Activated CD4-positive, alpha-beta T cell treated with anti-CD3 and anti-CD28 coated beads, Interleukin-2, amount 50 U/mL, for 24 hours (primary cell): ENCODE measurements around the gene GPR34.
"Not testable (repeated sequence)": the region's sequence is repeated elsewhere in the genome, so short reads cannot be mapped to it uniquely, and the experiment has no call there.

Experiments used
- DNase-seq, 2 donors: peaks; one replicate each; pipeline ENCODE4 v3.0.0-alpha.2; 2020; ENCODE audit warnings: low read depth in 1 of 2, low spot score in 1 of 2

Gene GPR34

GRCh38 chrX:41692162-41692749 lies 3.5 kb downstream of the GPR34 start:
- no peak for DNase-seq

- DNase-seq: no peak
These were observed 4.3 kb downstream of the GPR34 start for GRCh38 chrX:41693024-41693423.

- no peak for DNase-seq
These were observed 6.7 kb downstream of the GPR34 start for GRCh38 chrX:41695426-41695825.

GRCh38 chrX:41703574-41704029 lies 14.8 kb downstream of the GPR34 start:
- no peak for DNase-seq

GRCh38 chrX:41705042-41705441 lies 16.3 kb downstream of the GPR34 start:
- no peak for DNase-seq

GRCh38 chrX:41705680-41706374 lies 17.1 kb downstream of the GPR34 start:
- DNase-seq: no peak

GRCh38 chrX:41707218-41707617 lies 18.4 kb downstream of the GPR34 start:
- DNase-seq: no peak

GRCh38 chrX:41708486-41708885 lies 19.7 kb downstream of the GPR34 start:
- no peak for DNase-seq

- no peak for DNase-seq
These were observed 22.4 kb downstream of the GPR34 start for GRCh38 chrX:41711021-41711667.

- no peak for DNase-seq
These were observed 27.4 kb downstream of the GPR34 start for GRCh38 chrX:41716222-41716621.

- no peak for DNase-seq
These were observed 28.1 kb downstream of the GPR34 start for GRCh38 chrX:41716767-41717473.

GRCh38 chrX:41718481-41719235 lies 29.9 kb downstream of the GPR34 start:
- no peak for DNase-seq

GRCh38 chrX:41719610-41720009 lies 30.8 kb downstream of the GPR34 start:
- not testable (repeated sequence) for DNase-seq

- DNase-seq: no peak
These were observed 31.5 kb downstream of the GPR34 start for GRCh38 chrX:41720125-41720779.

- no peak for DNase-seq
These were observed 32.8 kb downstream of the GPR34 start for GRCh38 chrX:41721590-41721989.

- DNase-seq: no peak
These were observed 33.4 kb downstream of the GPR34 start for GRCh38 chrX:41722214-41722613.

GRCh38 chrX:41722816-41723618 lies 34.2 kb downstream of the GPR34 start:
- no peak for DNase-seq

- no peak for DNase-seq
These were observed 35.1 kb downstream of the GPR34 start, which contains the start of gene GPR82 for GRCh38 chrX:41723826-41724225. Gene GPR82 (plus strand): TSS chrX:41724181. CDS start chrX:41727027, 2,846 bp downstream.

- DNase-seq: no peak
These were observed 39.4 kb downstream of the GPR34 start for GRCh38 chrX:41728125-41728524.

GRCh38 chrX:41730081-41730480 lies 41.3 kb downstream of the GPR34 start:
- DNase-seq: no peak
